DOHH2 (cell line): ENCODE data around the gene ZNRF1.

Source experiments
- H3F3A ChIP-seq: fragments of 200-600 bp; sonication (generic), shearing (Covaris generic); 2 replicates; pipeline ENCODE4 v1.6.0; 2016; ENCODE audit warnings: antibody characterized with exemption, mild to moderate bottlenecking; ENCODE audit not compliant: control insufficient read depth, insufficient read depth
- H3K27ac ChIP-seq: fragments of 200-600 bp; sonication (generic); 2 replicates; pipeline ENCODE4 v1.5.1; 2014; ENCODE audit warnings: low read depth, mild to moderate bottlenecking, low read length, moderate library complexity
- H3K27me3 ChIP-seq: fragments of 200-600 bp; sonication (generic); 2 replicates; pipeline ENCODE4 v1.6.1; 2014; ENCODE audit warnings: mild to moderate bottlenecking, low read length, mixed read lengths; ENCODE audit not compliant: control insufficient read depth
- H3K36me3 ChIP-seq: fragments of 200-600 bp; sonication (generic); 2 replicates; pipeline ENCODE4 v1.6.1; 2014; ENCODE audit warnings: mild to moderate bottlenecking, low read length, moderate library complexity, mixed read lengths; ENCODE audit not compliant: control insufficient read depth
- H3K4me1 ChIP-seq: fragments of 200-600 bp; sonication (generic); 2 replicates; pipeline ENCODE4 v1.6.1; 2014; ENCODE audit warnings: mild to moderate bottlenecking, low read length, mixed read lengths; ENCODE audit not compliant: control insufficient read depth
- H3K4me2 ChIP-seq: fragments of 200-600 bp; sonication (generic); 2 replicates; pipeline ENCODE4 v1.6.0; 2014; ENCODE audit warnings: mild to moderate bottlenecking, low read length, moderate library complexity
- H3K4me3 ChIP-seq: fragments of 200-600 bp; sonication (generic); 2 replicates; pipeline ENCODE4 v1.5.1; 2014; ENCODE audit warnings: mild to moderate bottlenecking, low read length, mixed read lengths
- H3K79me2 ChIP-seq: fragments of 200-600 bp; sonication (generic); 2 replicates; pipeline ENCODE4 v1.6.1; 2014; ENCODE audit warnings: mild to moderate bottlenecking, low read length, mixed read lengths; ENCODE audit not compliant: control insufficient read depth
- H3K9me2 ChIP-seq: fragments of 200-600 bp; sonication (generic); replicated peaks from 2 replicates; pipeline ENCODE4 v1.6.1; 2014; ENCODE audit warnings: mild to moderate bottlenecking, low read length, mixed read lengths; ENCODE audit not compliant: control insufficient read depth
- H3K9me3 ChIP-seq: fragments of 200-600 bp; sonication (generic); 2 replicates; pipeline ENCODE4 v1.6.1; 2014; ENCODE audit warnings: antibody characterized with exemption, low read length, mixed read lengths; ENCODE audit not compliant: control insufficient read depth, insufficient read depth
- H4K20me1 ChIP-seq: fragments of 200-600 bp; sonication (generic); 2 replicates; pipeline ENCODE4 v1.6.0; 2014; ENCODE audit warnings: low read depth, mild to moderate bottlenecking, antibody characterized with exemption, low read length, moderate library complexity; ENCODE audit not compliant: control insufficient read depth, insufficient read depth
- EZH2phosphoT487 ChIP-seq: fragments of 200-600 bp; sonication (generic); IDR thresholded peaks from 2 replicates; pipeline ENCODE4 v1.6.1; 2017; ENCODE audit warnings: borderline replicate concordance, mild to moderate bottlenecking, antibody characterized with exemption, low read length, moderate library complexity, mixed read lengths
- TF ChIP-seq, protein P1 (sequence below): fragments of 200-600 bp; sonication (generic); IDR thresholded peaks from one replicate; pipeline ENCODE4 v1.5.1; 2014; ENCODE audit warnings: antibody characterized with exemption, mild to moderate bottlenecking, low read depth, low read length; ENCODE audit not compliant: poor library complexity, severe bottlenecking

ZNRF1 gene

DNA sequence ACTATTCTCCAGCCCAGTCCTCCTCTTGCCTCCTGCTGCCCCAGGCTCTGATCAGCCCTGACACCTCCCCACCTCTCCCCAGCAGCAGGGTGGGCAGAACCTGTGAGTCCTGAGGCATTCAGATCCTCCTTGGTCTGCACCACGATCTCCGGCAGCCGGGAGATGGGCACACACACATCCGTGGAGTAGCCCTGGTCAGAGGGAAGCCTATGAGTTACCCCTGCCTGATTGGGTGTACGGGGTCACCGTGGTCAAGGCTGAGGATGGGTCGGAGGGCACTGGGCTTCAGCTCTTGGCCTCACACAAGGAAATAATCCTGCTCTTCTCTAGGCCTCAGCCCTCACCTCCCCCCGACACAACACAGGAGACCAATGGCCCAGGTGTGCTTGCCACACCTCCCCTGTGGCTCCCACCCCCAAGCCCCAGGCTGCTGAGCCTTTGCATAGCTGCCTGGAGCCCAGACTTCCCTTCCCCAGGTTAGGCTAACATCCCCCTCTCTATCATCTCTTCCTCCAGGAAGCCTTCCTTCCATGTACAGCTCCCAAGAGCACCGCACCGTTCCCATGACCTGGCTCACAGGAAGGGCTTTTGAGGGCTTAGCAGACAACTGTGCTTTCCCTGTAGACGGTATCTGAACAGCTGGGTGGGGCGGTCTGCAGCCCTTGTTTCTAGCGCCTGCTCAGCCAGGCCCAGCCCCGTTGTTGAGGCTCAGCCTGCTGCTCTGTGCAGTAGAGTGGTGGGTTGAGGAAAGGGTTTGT lies 114.1 kb downstream of the ZNRF1 start:
- H3K27ac ChIP-seq: no peak overlapping the region
- no peak overlapping the region for H3K4me3 ChIP-seq
- peaks cover 41% of the 10 kb centered on the region for H3K4me1 ChIP-seq
- no peaks in the 10 kb centered on the region for H4K20me1 ChIP-seq
- H3K4me2 ChIP-seq: no peak overlapping the region
- H3F3A ChIP-seq: peaks cover 6% of the 10 kb centered on the region; the same call in 1 of the 2 replicates
- no peaks in the 10 kb centered on the region; the same call in 1 of the 2 replicates for H3K27me3 ChIP-seq
- H3K9me3 ChIP-seq: no peaks in the 10 kb centered on the region
- no peaks in the 10 kb centered on the region for H3K36me3 ChIP-seq
- H3K79me2 ChIP-seq: no peaks in the 10 kb centered on the region
- no peaks in the 10 kb centered on the region for H3K9me2 ChIP-seq
- TF ChIP-seq, protein P1, sequence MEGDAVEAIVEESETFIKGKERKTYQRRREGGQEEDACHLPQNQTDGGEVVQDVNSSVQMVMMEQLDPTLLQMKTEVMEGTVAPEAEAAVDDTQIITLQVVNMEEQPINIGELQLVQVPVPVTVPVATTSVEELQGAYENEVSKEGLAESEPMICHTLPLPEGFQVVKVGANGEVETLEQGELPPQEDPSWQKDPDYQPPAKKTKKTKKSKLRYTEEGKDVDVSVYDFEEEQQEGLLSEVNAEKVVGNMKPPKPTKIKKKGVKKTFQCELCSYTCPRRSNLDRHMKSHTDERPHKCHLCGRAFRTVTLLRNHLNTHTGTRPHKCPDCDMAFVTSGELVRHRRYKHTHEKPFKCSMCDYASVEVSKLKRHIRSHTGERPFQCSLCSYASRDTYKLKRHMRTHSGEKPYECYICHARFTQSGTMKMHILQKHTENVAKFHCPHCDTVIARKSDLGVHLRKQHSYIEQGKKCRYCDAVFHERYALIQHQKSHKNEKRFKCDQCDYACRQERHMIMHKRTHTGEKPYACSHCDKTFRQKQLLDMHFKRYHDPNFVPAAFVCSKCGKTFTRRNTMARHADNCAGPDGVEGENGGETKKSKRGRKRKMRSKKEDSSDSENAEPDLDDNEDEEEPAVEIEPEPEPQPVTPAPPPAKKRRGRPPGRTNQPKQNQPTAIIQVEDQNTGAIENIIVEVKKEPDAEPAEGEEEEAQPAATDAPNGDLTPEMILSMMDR: no peak
- no peak for TF ChIP-seq EZH2phosphoT487

DNA sequence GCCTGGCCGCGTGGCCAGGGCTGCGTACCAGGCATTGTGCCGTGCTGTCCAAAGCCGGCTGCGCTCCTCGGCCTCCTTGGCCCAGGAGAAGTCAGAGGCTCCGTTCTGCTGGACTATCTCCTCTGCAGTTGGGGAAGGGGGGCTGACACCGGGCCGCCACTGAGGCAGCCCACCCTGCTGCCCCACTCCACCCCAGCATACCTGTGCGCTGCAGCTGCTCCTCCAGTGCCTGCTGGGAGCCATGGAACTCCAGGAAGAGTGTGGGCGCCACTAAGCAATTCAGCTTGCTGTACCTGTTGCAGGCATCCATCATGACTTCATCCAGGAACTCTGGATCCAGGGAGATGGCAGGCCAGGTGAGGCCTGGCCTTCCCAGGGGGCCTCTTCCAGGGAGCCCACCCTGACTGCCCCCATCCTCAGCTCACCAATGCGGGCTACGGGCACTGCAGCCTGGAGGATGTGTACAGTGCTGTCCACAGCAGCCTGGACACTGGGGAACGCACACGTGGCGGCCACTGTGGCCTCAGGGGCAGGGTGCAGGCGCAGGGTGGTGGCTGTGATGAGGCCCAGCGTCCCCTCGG lies 114.8 kb downstream of the ZNRF1 start:
- no peak overlapping the region for H3K4me3 ChIP-seq
- no peak overlapping the region for H3K27ac ChIP-seq
- no peak overlapping the region for H3K4me2 ChIP-seq

DNA sequence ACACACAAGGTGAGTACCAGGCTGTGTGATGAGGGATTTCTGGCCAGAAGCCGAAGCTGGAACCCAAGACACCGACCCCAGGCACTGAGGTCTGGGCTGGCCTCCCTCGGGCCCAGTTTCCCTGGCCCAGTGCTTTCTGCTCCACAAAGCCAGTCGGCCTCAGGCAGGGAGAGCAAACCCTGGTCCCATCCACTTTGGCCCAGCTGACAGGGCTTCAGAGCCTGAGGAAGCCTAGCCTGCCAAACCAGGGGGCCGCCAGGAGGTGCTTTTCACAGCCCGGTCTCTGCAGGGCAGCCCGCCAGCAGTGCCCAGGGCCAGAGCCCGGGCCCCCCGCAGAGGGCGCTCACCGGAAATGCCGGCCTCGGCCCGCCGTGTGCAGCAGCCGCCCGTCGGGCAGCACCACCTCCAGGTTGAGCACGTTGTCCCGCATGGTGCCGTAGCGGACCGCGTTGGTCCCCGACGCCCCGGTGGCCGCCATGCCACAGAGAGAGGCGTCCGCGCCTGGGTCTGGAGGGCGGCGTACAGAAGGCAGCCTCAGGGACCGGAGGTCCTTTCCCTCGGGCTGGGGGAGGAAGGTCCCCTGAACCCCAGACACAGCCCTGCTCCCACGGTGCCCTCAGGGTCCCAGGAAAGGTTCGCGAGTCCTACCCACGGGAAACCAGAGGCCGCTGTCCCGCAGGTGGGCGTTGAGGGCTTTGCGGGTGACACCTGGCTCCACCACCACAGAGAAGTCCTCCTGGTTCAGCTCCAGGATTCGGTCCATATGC lies 115.5 kb downstream of the ZNRF1 start:
- Histone ChIP-seq H3F3A (0 out of 2 replicates have a peak, but pooled peaks cover 3% of the 10 kb centered on the region), H3K79me2 (no peaks in the 10 kb centered on the region), H3K27ac (no peak overlapping the region), H3K4me3 (no peak overlapping the region), H3K36me3 (no peaks in the 10 kb centered on the region), H3K27me3 (no peaks in the 10 kb centered on the region; the same call in 1 of the 2 replicates), H4K20me1 (no peaks in the 10 kb centered on the region), H3K4me2 (no peak overlapping the region), H3K9me2 (no peaks in the 10 kb centered on the region), H3K9me3 (no peaks in the 10 kb centered on the region), H3K4me1 (peaks cover 26% of the 10 kb centered on the region)
- no peak for TF ChIP-seq EZH2phosphoT487
- TF ChIP-seq, protein P1: no peak

More for the DNA sequence above, 114.8 kb downstream of the ZNRF1 start:
- Histone ChIP-seq H3K36me3 (no peaks in the 10 kb centered on the region), H3K9me2 (no peaks in the 10 kb centered on the region), H3K27me3 (no peaks in the 10 kb centered on the region; the same call in 1 of the 2 replicates), H3F3A (0 out of 2 replicates have a peak, but pooled peaks cover 3% of the 10 kb centered on the region), H3K4me1 (peaks cover 34% of the 10 kb centered on the region), H4K20me1 (no peaks in the 10 kb centered on the region), H3K9me3 (no peaks in the 10 kb centered on the region), H3K79me2 (no peaks in the 10 kb centered on the region)
- no peak for TF ChIP-seq EZH2phosphoT487
- TF ChIP-seq, protein P1: no peak
